GM12872 (cell line): ENCODE data around the gene PLEKHJ1.

Experiments
- CTCF ChIP-seq: IDR thresholded peaks from 3 replicates; pipeline ENCODE4 v1.5.1; 2011; ENCODE audit warnings: low read depth, mild to moderate bottlenecking, low read length, moderate library complexity; ENCODE audit not compliant: insufficient read depth

PLEKHJ1 gene

GRCh38 chr19:2277138-2277537, 41.0 kb upstream of the PLEKHJ1 start:
- TF ChIP-seq CTCF: no peak

GRCh38 chr19:2276429-2276986, 40.4 kb upstream of the PLEKHJ1 start:
- no peak for TF ChIP-seq CTCF

GRCh38 chr19:2275588-2276428, 39.7 kb upstream of the PLEKHJ1 start:
- no peak for TF ChIP-seq CTCF

GRCh38 chr19:2274931-2275535, 38.9 kb upstream of the PLEKHJ1 start:
- TF ChIP-seq CTCF: peak; percentile 55; the same call in 2 of the 3 replicates

GRCh38 chr19:2274185-2274711, 38.1 kb upstream of the PLEKHJ1 start:
- TF ChIP-seq CTCF: no peak

GRCh38 chr19:2273356-2274184, 37.4 kb upstream of the PLEKHJ1 start:
- peak; percentile 77 for TF ChIP-seq CTCF
